Measurements from ENCODE around the gene TULP1. TPM values are rescaled to one million over a fixed set of nuclear protein-coding genes. Genes with fewer than 3 reads are reported as not detected.

The TULP1 gene
- total RNA-seq (not detected), polyA plus RNA-seq (not detected), total RNA-seq (0 to 0.08 (median 0) reads per million in 6 experiments)

- DNase-seq (no peak), ATAC-seq (no peak)
- Mint-ChIP-seq H3K27ac (peak within 1 kb of the TSS in 1 of 10 donors; percentile 5), H3K4me3 (peak within 1 kb of the TSS in 7 of 10 donors; percentile 10 to 68 (median 41)), H3K9me3 (no peaks in the 10 kb centered on the region), H3K27me3 (peaks cover 5 to 29% (median 15%) of the 10 kb centered on the region in 5 donors), H3K4me1 (peaks cover 2 to 8% (median 5%) of the 10 kb centered on the region in 4 donors), H3K36me3 (no peaks in the 10 kb centered on the region)
- POLR2A ChIA-PET: interaction anchor here (0.6 kb wide), 1 partner anchor 610 kb away, joined by 7 read pairs; no protein-coding TSS in a partner anchor
These were observed at the start of gene TULP1 for GRCh38 chr6:35512740-35513139. Gene TULP1, minus strand, starts transcription at chr6:35512896. Its CDS starts 38 bp downstream, at chr6:35512858.

- no peak overlapping the region for H3K27ac Mint-ChIP-seq
- H3K4me3 Mint-ChIP-seq: no peak overlapping the region
- DNase-seq (no peak), ATAC-seq (no peak)
- H3K4me1 Mint-ChIP-seq: peaks cover 4 to 10% (median 7%) of the 10 kb centered on the region in 4 donors
- peaks cover 0 to 5% (median 0%) of the 10 kb centered on the region in 5 donors for H3K27me3 Mint-ChIP-seq
- peaks cover 0 to 6% (median 0%) of the 10 kb centered on the region in 9 donors for H3K9me3 Mint-ChIP-seq
- POLR2A ChIA-PET: no interaction called here
- no peaks in the 10 kb centered on the region for H3K36me3 Mint-ChIP-seq
These were observed 49.4 kb upstream of the TULP1 start for GRCh38 chr6:35562060-35562459.

- no peak overlapping the region for H3K27ac Mint-ChIP-seq
- H3K4me3 Mint-ChIP-seq: no peak overlapping the region
- no peaks in the 10 kb centered on the region for H3K36me3 Mint-ChIP-seq
- peaks cover 0 to 2% (median under 1%) of the 10 kb centered on the region in 4 donors for H3K4me1 Mint-ChIP-seq
- H3K9me3 Mint-ChIP-seq: no peaks in the 10 kb centered on the region
- POLR2A ChIA-PET: no interaction called here
- DNase-seq (no peak), ATAC-seq (no peak)
- peaks cover 0 to 5% (median 0%) of the 10 kb centered on the region in 5 donors for H3K27me3 Mint-ChIP-seq
These were observed 48.4 kb upstream of the TULP1 start for GRCh38 chr6:35561113-35561512.

GRCh38 chr6:35558571-35558970, 45.9 kb upstream of the TULP1 start:
- POLR2A ChIA-PET: interaction anchor here (0.6 kb wide), 1 partner anchor 65 kb away, joined by 3 read pairs; no protein-coding TSS in a partner anchor
- DNase-seq (no peak), ATAC-seq (no peak)
- Mint-ChIP-seq H3K9me3 (no peaks in the 10 kb centered on the region), H3K4me3 (no peak overlapping the region), H3K27me3 (no peaks in the 10 kb centered on the region), H3K36me3 (no peaks in the 10 kb centered on the region), H3K27ac (no peak overlapping the region), H3K4me1 (peaks cover 0 to 6% (median under 1%) of the 10 kb centered on the region in 4 donors)

GRCh38 chr6:35557239-35557638, 44.5 kb upstream of the TULP1 start:
- Mint-ChIP-seq H3K9me3 (no peaks in the 10 kb centered on the region), H3K27ac (no peak overlapping the region), H3K4me3 (no peak overlapping the region), H3K36me3 (no peaks in the 10 kb centered on the region), H3K4me1 (peaks cover 2 to 6% (median 3%) of the 10 kb centered on the region in 4 donors), H3K27me3 (no peaks in the 10 kb centered on the region)
- POLR2A ChIA-PET: no interaction called here
- DNase-seq (no peak), ATAC-seq (no peak)

- no peak overlapping the region for H3K4me3 Mint-ChIP-seq
- peaks cover 0 to 8% (median 8%) of the 10 kb centered on the region in 3 donors for H3K36me3 Mint-ChIP-seq
- POLR2A ChIA-PET: interaction anchor here (0.6 kb wide), 1 partner anchor 77 kb away, joined by 3 read pairs; no protein-coding TSS in a partner anchor
- peaks cover 0 to 2% (median 0%) of the 10 kb centered on the region in 5 donors for H3K27me3 Mint-ChIP-seq
- H3K9me3 Mint-ChIP-seq: peaks cover 0 to 11% (median 7%) of the 10 kb centered on the region in 9 donors
- H3K4me1 Mint-ChIP-seq: peaks cover 2 to 6% (median 5%) of the 10 kb centered on the region in 4 donors
- DNase-seq: no peak
- ATAC-seq: no peak
- H3K27ac Mint-ChIP-seq: no peak overlapping the region
These were observed 42.1 kb upstream of the TULP1 start for GRCh38 chr6:35554811-35555210.

- POLR2A ChIA-PET: interaction anchor here (0.9 to 2.0 kb wide), 3 partner anchors 18 to 221 kb away, joined by 3 to 7 read pairs (median 3); no protein-coding TSS in a partner anchor
- peaks cover 0 to 2% (median 0%) of the 10 kb centered on the region in 5 donors for H3K27me3 Mint-ChIP-seq
- DNase-seq (no peak), ATAC-seq (no peak)
- peaks cover 0 to 10% (median 9%) of the 10 kb centered on the region in 3 donors for H3K36me3 Mint-ChIP-seq
- no peak overlapping the region for H3K4me3 Mint-ChIP-seq
- no peak overlapping the region for H3K27ac Mint-ChIP-seq
- H3K9me3 Mint-ChIP-seq: peaks cover 0 to 13% (median 9%) of the 10 kb centered on the region in 9 donors
- peaks cover 2 to 6% (median 5%) of the 10 kb centered on the region in 4 donors for H3K4me1 Mint-ChIP-seq
These were observed 40.6 kb upstream of the TULP1 start for GRCh38 chr6:35553315-35553714.

- Mint-ChIP-seq H3K4me3 (no peak overlapping the region), H3K4me1 (peaks cover 2 to 6% (median 5%) of the 10 kb centered on the region in 4 donors), H3K27ac (no peak overlapping the region), H3K9me3 (peaks cover 0 to 13% (median 9%) of the 10 kb centered on the region in 9 donors), H3K27me3 (peaks cover 0 to 2% (median 0%) of the 10 kb centered on the region in 5 donors), H3K36me3 (peaks cover 0 to 10% (median 9%) of the 10 kb centered on the region in 3 donors)
- peak; percentile 57 to 62 for ATAC-seq
- POLR2A ChIA-PET: interaction anchor here (1.0 to 2.0 kb wide), 6 partner anchors 11 to 257 kb away, joined by 3 to 7 read pairs (median 3); partner anchors contain the start of gene DEF6
- peak; percentile 29 to 76 (median 59) for DNase-seq
These were observed 39.7 kb upstream of the TULP1 start for GRCh38 chr6:35552285-35552917.

GRCh38 chr6:35550437-35550836, 37.7 kb upstream of the TULP1 start:
- Mint-ChIP-seq H3K9me3 (peaks cover 0 to 13% (median 9%) of the 10 kb centered on the region in 9 donors), H3K27ac (peak overlapping the region in 2 of 10 donors; percentile 40 to 53), H3K27me3 (peaks cover 0 to 2% (median 0%) of the 10 kb centered on the region in 5 donors), H3K4me3 (no peak overlapping the region), H3K36me3 (peaks cover 0 to 10% (median 9%) of the 10 kb centered on the region in 3 donors), H3K4me1 (peaks cover 2 to 6% (median 5%) of the 10 kb centered on the region in 4 donors)
- ATAC-seq: no peak
- no peak for DNase-seq
- POLR2A ChIA-PET: no interaction called here

GRCh38 chr6:35547676-35548075, 35.0 kb upstream of the TULP1 start:
- H3K36me3 Mint-ChIP-seq: peaks cover 0 to 10% (median 9%) of the 10 kb centered on the region in 3 donors
- DNase-seq (no peak), ATAC-seq (no peak)
- H3K27ac Mint-ChIP-seq: no peak overlapping the region
- POLR2A ChIA-PET: no interaction called here
- no peak overlapping the region for H3K4me3 Mint-ChIP-seq
- peaks cover 0 to 10% (median 4%) of the 10 kb centered on the region in 4 donors for H3K4me1 Mint-ChIP-seq
- peaks cover 0 to 2% (median 0%) of the 10 kb centered on the region in 5 donors for H3K27me3 Mint-ChIP-seq
- H3K9me3 Mint-ChIP-seq: peaks cover 0 to 13% (median 9%) of the 10 kb centered on the region in 9 donors

GRCh38 chr6:35544769-35545361, 32.2 kb upstream of the TULP1 start:
- Mint-ChIP-seq H3K4me3 (no peak overlapping the region), H3K27me3 (no peaks in the 10 kb centered on the region), H3K9me3 (peaks cover 0 to 16% (median 2%) of the 10 kb centered on the region in 9 donors), H3K4me1 (peaks cover 0 to 4% (median 3%) of the 10 kb centered on the region in 4 donors), H3K27ac (no peak overlapping the region), H3K36me3 (peaks cover 0 to 9% (median 7%) of the 10 kb centered on the region in 3 donors)
- POLR2A ChIA-PET: no interaction called here
- DNase-seq (no peak), ATAC-seq (no peak)

- POLR2A ChIA-PET: interaction anchor here (0.7 kb wide), 2 partner anchors 227 to 239 kb away, joined by 3 read pairs; no protein-coding TSS in a partner anchor
- no peak for ATAC-seq
- H3K27ac Mint-ChIP-seq: peak overlapping the region in 2 of 10 donors; percentile 14 to 69
- no peaks in the 10 kb centered on the region for H3K27me3 Mint-ChIP-seq
- H3K4me1 Mint-ChIP-seq: peaks cover 0 to 4% (median 3%) of the 10 kb centered on the region in 4 donors
- H3K9me3 Mint-ChIP-seq: peaks cover 0 to 13% (median 0%) of the 10 kb centered on the region in 9 donors
- H3K4me3 Mint-ChIP-seq: peak overlapping the region in 1 of 10 donors; percentile 17
- DNase-seq: no peak
- H3K36me3 Mint-ChIP-seq: peaks cover 0 to 7% (median 6%) of the 10 kb centered on the region in 3 donors
These were observed 30.9 kb upstream of the TULP1 start for GRCh38 chr6:35543459-35544193.
